Measurements from ENCODE around the gene RTN4RL2. TPM values are rescaled to one million over a fixed set of nuclear protein-coding genes. Genes with fewer than 3 reads are reported as not detected.
A peak's percentile ranks its signal among the peaks of the same experiment; 100 is the strongest.

Gene RTN4RL2
- total and polyA plus RNA-seq, 10 of the 15 experiments (the other 5 are each of a cell fraction or from before 2014, with no cell fraction given) = 0.14 to 1.1 (median 0.52) TPM; not detected in 4

DNA sequence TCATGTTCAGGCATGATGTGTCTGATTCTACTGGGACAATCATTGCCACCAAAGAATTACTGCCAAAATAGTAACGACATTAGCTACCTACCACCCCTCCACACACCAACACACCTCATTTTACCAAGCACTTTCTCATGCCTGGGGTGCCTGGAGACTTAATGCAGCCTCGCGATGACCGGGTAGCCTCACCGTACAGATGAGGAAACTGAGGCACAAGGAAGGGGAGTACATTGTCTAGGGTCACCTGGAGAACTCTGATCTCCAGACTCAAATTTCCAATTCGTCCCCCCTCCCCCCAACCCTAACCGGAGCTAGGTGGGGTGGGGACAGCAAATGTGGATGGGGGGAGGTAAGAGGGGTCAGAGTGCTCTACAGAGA lies 2.7 kb upstream of the RTN4RL2 start:
- ATAC-seq (peak; percentile 48), DNase-seq (ENCODE audit: low read depth, low spot score) (no peak), FAIRE-seq (no peak)
- H4K20me1 ChIP-seq (ENCODE audit: control insufficient read depth, insufficient read depth) = 0 out of 2 replicates have a peak, but pooled peaks cover 2% of the 10 kb centered on the region
- no TSS peak for BruUV-seq (replicated peaks)
- no peaks in the 10 kb centered on the region for H3K36me3 ChIP-seq (ENCODE audit: control insufficient read depth in 2 of 2, insufficient read depth in 2 of 2, low read length in 1 of 2)
- H3K27me3 ChIP-seq (replicated peaks in 1 of 2; ENCODE audit: control insufficient read depth in 2 of 2, insufficient read depth in 2 of 2, low read length in 1 of 2) = peaks cover 5 to 9% of the 10 kb centered on the region in 2 experiments
- intact Hi-C loops (cut with micrococcal nuclease; ENCODE audit: unreplicated experiment) = loop anchor here (1.0 kb wide), 3 partner anchors 23 to 112 kb away; no protein-coding TSS in a partner anchor
- ChIA-PET CTCF (interaction anchor here (0.6 to 9.4 kb wide), 46 partner anchors 8 to 899 kb away, joined by 3 to 321 read pairs (median 6); partner anchors contain the start of genes CLP1, SLC43A1, SSRP1 and TIMM10), SMC1A (ENCODE audit: uncharacterized antibody, unreplicated experiment) (interaction anchor here (0.6 to 5.1 kb wide), 21 partner anchors 9 to 185 kb away, joined by 3 to 95 read pairs (median 5); partner anchors contain the start of genes SLC43A1, TIMM10 and TNKS1BP1), RAD21 (ENCODE audit: unreplicated experiment) (interaction anchor here (0.6 to 3.8 kb wide), 28 partner anchors 9 to 187 kb away, joined by 3 to 79 read pairs (median 6); partner anchors contain the start of gene SLC43A1), POLR2A (interaction anchor here (0.6 to 1.2 kb wide), 5 partner anchors 23 to 130 kb away, joined by 3 to 5 read pairs (median 4); no protein-coding TSS in a partner anchor)
- H3K4me3 ChIP-seq = no peak overlapping the region
- no peaks in the 10 kb centered on the region for H3K79me2 ChIP-seq (ENCODE audit: control insufficient read depth, insufficient read depth, low read length)
- no peak for TF ChIP-seq CREM (IDR thresholded peaks at IDR 0.05; ENCODE audit: low read depth)
- TF ChIP-seq, protein P1, sequence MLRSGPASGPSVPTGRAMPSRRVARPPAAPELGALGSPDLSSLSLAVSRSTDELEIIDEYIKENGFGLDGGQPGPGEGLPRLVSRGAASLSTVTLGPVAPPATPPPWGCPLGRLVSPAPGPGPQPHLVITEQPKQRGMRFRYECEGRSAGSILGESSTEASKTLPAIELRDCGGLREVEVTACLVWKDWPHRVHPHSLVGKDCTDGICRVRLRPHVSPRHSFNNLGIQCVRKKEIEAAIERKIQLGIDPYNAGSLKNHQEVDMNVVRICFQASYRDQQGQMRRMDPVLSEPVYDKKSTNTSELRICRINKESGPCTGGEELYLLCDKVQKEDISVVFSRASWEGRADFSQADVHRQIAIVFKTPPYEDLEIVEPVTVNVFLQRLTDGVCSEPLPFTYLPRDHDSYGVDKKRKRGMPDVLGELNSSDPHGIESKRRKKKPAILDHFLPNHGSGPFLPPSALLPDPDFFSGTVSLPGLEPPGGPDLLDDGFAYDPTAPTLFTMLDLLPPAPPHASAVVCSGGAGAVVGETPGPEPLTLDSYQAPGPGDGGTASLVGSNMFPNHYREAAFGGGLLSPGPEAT (IDR thresholded peaks at IDR 0.05; ENCODE audit: low read depth) = no peak
- WGBS (ENCODE audit: insufficient coverage, insufficient replicate concordance, low lambda C conversion rate, missing lambda C conversion rate) = 2% methylated on average over 7 of the region's 7 CpGs
- peak overlapping the region; percentile 92 for H3K4me2 ChIP-seq (ENCODE audit: control insufficient read depth, insufficient read depth)
- H2AFZ ChIP-seq (ENCODE audit: control insufficient read depth, low read depth, low read length) = peak overlapping the region; percentile 23; the same call in 1 of the 2 replicates
- H3K9ac ChIP-seq (ENCODE audit: control insufficient read depth, insufficient read depth, low read length) = no peak overlapping the region
- in situ Hi-C loops (cut with MboI) = no loop called here
- no peak overlapping the region for H3K27ac ChIP-seq (ENCODE audit: control insufficient read depth, insufficient read depth)
- no peaks in the 10 kb centered on the region for H3K9me3 ChIP-seq (replicated peaks; ENCODE audit: control insufficient read depth, insufficient read depth, low read length)
- peaks cover 20% of the 10 kb centered on the region for H3K4me1 ChIP-seq (ENCODE audit: control insufficient read depth, insufficient read depth, low read length)

DNA sequence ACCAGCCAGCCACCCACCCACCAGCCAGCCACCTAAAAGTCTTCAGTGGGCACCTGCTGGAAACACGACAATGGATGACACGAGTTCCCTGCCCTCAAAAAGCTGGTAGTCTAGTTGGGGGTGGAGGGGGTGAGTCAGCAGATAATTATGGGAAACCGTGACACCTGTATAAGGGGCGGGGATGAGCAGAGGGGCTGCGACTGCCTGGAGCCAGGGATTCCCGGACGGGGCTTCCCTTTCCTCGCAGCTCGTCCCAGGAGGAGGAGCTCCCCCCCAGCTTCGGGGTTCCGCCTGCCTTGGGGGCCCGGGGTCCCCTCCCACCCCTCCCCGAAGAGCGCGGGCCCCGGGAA lies 2.3 kb upstream of the RTN4RL2 start:
- DNase-seq (ENCODE audit: low read depth, low spot score) = no peak
- ChIA-PET CTCF (interaction anchor here (0.6 to 9.4 kb wide), 49 partner anchors 8 to 899 kb away, joined by 3 to 321 read pairs (median 5); partner anchors contain the start of genes CLP1, SLC43A1, SSRP1 and TIMM10), POLR2A (interaction anchor here (0.6 to 1.2 kb wide), 5 partner anchors 23 to 130 kb away, joined by 3 to 5 read pairs (median 4); no protein-coding TSS in a partner anchor), SMC1A (ENCODE audit: uncharacterized antibody, unreplicated experiment) (interaction anchor here (0.6 to 5.1 kb wide), 20 partner anchors 9 to 184 kb away, joined by 3 to 95 read pairs (median 5); partner anchors contain the start of genes SLC43A1, TIMM10, TNKS1BP1 and UBE2L6), RAD21 (ENCODE audit: unreplicated experiment) (interaction anchor here (0.6 to 3.8 kb wide), 32 partner anchors 10 to 187 kb away, joined by 3 to 79 read pairs (median 5); partner anchors contain the start of gene SLC43A1)
- intact Hi-C loops (cut with micrococcal nuclease; ENCODE audit: unreplicated experiment) = no loop called here
- no peak overlapping the region for H3K9ac ChIP-seq (ENCODE audit: control insufficient read depth, insufficient read depth, low read length)
- FAIRE-seq = no peak
- H3K36me3 ChIP-seq (ENCODE audit: control insufficient read depth in 2 of 2, insufficient read depth in 2 of 2, low read length in 1 of 2) = no peaks in the 10 kb centered on the region
- peaks cover 20% of the 10 kb centered on the region for H3K4me1 ChIP-seq (ENCODE audit: control insufficient read depth, insufficient read depth, low read length)
- H4K20me1 ChIP-seq (ENCODE audit: control insufficient read depth, insufficient read depth) = 0 out of 2 replicates have a peak, but pooled peaks cover 2% of the 10 kb centered on the region
- no peak overlapping the region for H3K27ac ChIP-seq (ENCODE audit: control insufficient read depth, insufficient read depth)
- 9% methylated on average over 9 of the region's 16 CpGs for WGBS (ENCODE audit: insufficient coverage, insufficient replicate concordance, low lambda C conversion rate, missing lambda C conversion rate)
- H3K27me3 ChIP-seq (replicated peaks in 1 of 2; ENCODE audit: control insufficient read depth in 2 of 2, insufficient read depth in 2 of 2, low read length in 1 of 2) = peaks cover 5 to 10% of the 10 kb centered on the region in 2 experiments
- no peaks in the 10 kb centered on the region for H3K9me3 ChIP-seq (replicated peaks; ENCODE audit: control insufficient read depth, insufficient read depth, low read length)
- H2AFZ ChIP-seq (ENCODE audit: control insufficient read depth, low read depth, low read length) = no peak overlapping the region; the same call in 1 of the 2 replicates
- ATAC-seq = no peak
- in situ Hi-C loops (cut with MboI) = no loop called here
- TF ChIP-seq IRF4 (IDR thresholded peaks at IDR 0.05; ENCODE audit: low read depth, low read length) (no peak), KAT2A (conservative IDR thresholded peaks at IDR 0.05; ENCODE audit: control insufficient read depth, low read depth, low read length) (no peak), WRNIP1 (IDR thresholded peaks at IDR 0.05; ENCODE audit: borderline replicate concordance, low read depth, low read length) (no peak), TCF7 (IDR thresholded peaks at IDR 0.05; ENCODE audit: borderline replicate concordance) (no peak), SREBF2 (IDR thresholded peaks at IDR 0.05; ENCODE audit: low read length) (no peak), CBX3 (IDR thresholded peaks at IDR 0.05; ENCODE audit: borderline replicate concordance, low read depth) (no peak)
- no peaks in the 10 kb centered on the region for H3K79me2 ChIP-seq (ENCODE audit: control insufficient read depth, insufficient read depth, low read length)
- H3K4me2 ChIP-seq (ENCODE audit: control insufficient read depth, insufficient read depth) = peak overlapping the region; percentile 92
- peak overlapping the region; percentile 79; the same call in 1 of the 2 replicates for H3K4me3 ChIP-seq
- no TSS peak for BruUV-seq (replicated peaks)

Measured in GM12878 (cell line).